HL-60 (cell line): ENCODE results near the gene FTHL17.

Experiments
- CTCF ChIP-seq: IDR thresholded peaks from one replicate; pipeline ENCODE4 v1.5.1; 2011; ENCODE audit warnings: low read length, control low read depth, inconsistent platforms; ENCODE audit not compliant: insufficient read depth
- GABPA ChIP-seq: IDR thresholded peaks from 2 replicates; pipeline ENCODE4 v1.6.1; 2012; ENCODE audit warnings: low read depth
- POLR2AphosphoS5 ChIP-seq: IDR thresholded peaks from 2 replicates; pipeline ENCODE4 v1.6.1; 2012; ENCODE audit warnings: low read depth
- REST ChIP-seq: IDR thresholded peaks from 2 replicates; pipeline ENCODE4 v1.6.1; 2012; ENCODE audit warnings: low read depth; ENCODE audit not compliant: insufficient replicate concordance

GRCh38 chrX:31039327-31039711 is 32.5 kb downstream of the FTHL17 start:
- TF ChIP-seq CTCF (no peak), POLR2AphosphoS5 (no peak), REST (no peak), GABPA (no peak)
